IMR-90 (cell line): ENCODE data around the gene ATOH8.

Experiments
- CEBPB ChIP-seq: IDR thresholded peaks from 2 replicates; pipeline ENCODE4 v1.6.1; 2012; ENCODE audit warnings: low read depth, low read length, improper control_type of control experiment
- CTCF ChIP-seq: conservative IDR thresholded peaks from 2 replicates; pipeline ENCODE4 v1.5.1; 2012; ENCODE audit warnings: mild to moderate bottlenecking, low read depth, low read length, improper control_type of control experiment
- FOS ChIP-seq: fragments of 150-350 bp; IDR thresholded peaks from 2 replicates; pipeline ENCODE4 v1.6.1; 2016; ENCODE audit warnings: low read depth, low read length
- MAZ ChIP-seq: IDR thresholded peaks from 2 replicates; pipeline ENCODE4 v1.6.1; 2012; ENCODE audit warnings: low read depth, mild to moderate bottlenecking, low read length, improper control_type of control experiment, moderate library complexity, borderline replicate concordance
- MXI1 ChIP-seq: IDR thresholded peaks from 2 replicates; pipeline ENCODE4 v1.6.1; 2012; ENCODE audit warnings: low read depth, mild to moderate bottlenecking, low read length, moderate library complexity, borderline replicate concordance
- POLR2A ChIP-seq: IDR thresholded peaks from 2 replicates; pipeline ENCODE4 v1.6.1; 2012; ENCODE audit warnings: mild to moderate bottlenecking, low read depth, low read length
- RCOR1 ChIP-seq: IDR thresholded peaks from 2 replicates; pipeline ENCODE4 v1.6.1; 2012; ENCODE audit warnings: mild to moderate bottlenecking, low read length, improper control_type of control experiment; ENCODE audit not compliant: insufficient replicate concordance
- RFX5 ChIP-seq: IDR thresholded peaks from 2 replicates; pipeline ENCODE4 v1.8.0; 2012; ENCODE audit warnings: low read depth, mild to moderate bottlenecking, low read length, moderate library complexity
- USF2 ChIP-seq: fragments of 150-350 bp; IDR thresholded peaks from 2 replicates; pipeline ENCODE4 v1.6.1; 2017; ENCODE audit warnings: mild to moderate bottlenecking, antibody characterized with exemption, low read length, low read depth

GRCh38 chr2:85811180-85812093 is 57.6 kb downstream of the ATOH8 start:
- TF ChIP-seq CTCF (no peak), RCOR1 (no peak), POLR2A (no peak), USF2 (no peak), RFX5 (no peak), MAZ (no peak), MXI1 (no peak), CEBPB (no peak), FOS (no peak)
